Left colon (tissue), 2 donors: Measurements from ENCODE around the gene PET117. TPM values are rescaled to one million over a fixed set of nuclear protein-coding genes. Genes with fewer than 3 reads are reported as not detected.
A peak's percentile ranks its signal among the peaks of the same experiment; 100 is the strongest.
"Not testable (repeated sequence)": the region's sequence is repeated elsewhere in the genome, so short reads cannot be mapped to it uniquely, and the experiment has no call there.

Experiments used
- ATAC-seq: fragments of 200-7000 bp; cut with Tn5 transposase; one replicate; pipeline ENCODE4 v1.9.1; 2020; ENCODE audit warnings: mild to moderate bottlenecking, moderate library complexity
- DNase-seq, 2 donors: peaks; one replicate each; pipeline ENCODE4 v3.0.0-alpha.2; 2020
- intact Hi-C, 2 donors: fragments of 100-400 bp; cut with DNase I in 1 of 2; cut with micrococcal nuclease in 1 of 2; formaldehyde crosslinking; loops; one replicate each; pipeline versions ENCODE4 v1.11.2 to v1.14.0; 2022; cut with DNase I, micrococcal nuclease
- total RNA-seq, 2 donors: library from RNA; stranded (reverse); fragmentation: NEBNext Ultra II Directional; extraction: Animal tissue kit (Norgen Biotek cat#: 25700); gene quantifications; one replicate each; pipeline ENCODE4 v1.2.1, GENCODE V29; 2021
- donor health status: DM: no; HTN: no; CAD: no.
- donor health status: DM: yes; HTN: yes; CAD: no.

PET117 gene
- total RNA-seq, 2 donors from 2014 or later, result 14.8 to 16.8 TPM

GRCh38 chr20:18144541-18145099 is 7.0 kb downstream of the PET117 start:
- intact Hi-C loops, result no loop called here
- DNase-seq (no peak), ATAC-seq (peak; percentile 81)

- no peak for DNase-seq
- intact Hi-C loops, result no loop called here
- ATAC-seq, result no peak
These were observed 16.7 kb downstream of the PET117 start for GRCh38 chr20:18154342-18154741.

GRCh38 chr20:18156045-18156444 is 18.4 kb downstream of the PET117 start:
- DNase-seq (no peak), ATAC-seq (no peak)
- intact Hi-C loops, result no loop called here

GRCh38 chr20:18164356-18164755 is 26.7 kb downstream of the PET117 start:
- intact Hi-C loops, result no loop called here
- ATAC-seq (no peak), DNase-seq (no peak)

- DNase-seq, result no peak
- intact Hi-C loops, result no loop called here
- ATAC-seq, result peak; percentile 19
These were observed 27.9 kb downstream of the PET117 start for GRCh38 chr20:18165553-18165952.

GRCh38 chr20:18166241-18166881 is 28.7 kb downstream of the PET117 start:
- ATAC-seq, result peak; percentile 81
- intact Hi-C loops, result no loop called here
- DNase-seq, result peak; percentile 48 to 58

GRCh38 chr20:18166950-18167349 is 29.3 kb downstream of the PET117 start:
- DNase-seq (peak in 1 of 2 donors; percentile 7), ATAC-seq (peak; percentile 64)
- intact Hi-C loops, result no loop called here

- intact Hi-C loops, result no loop called here
- ATAC-seq, result peak; percentile 92
- DNase-seq, result peak in 1 of 2 donors; percentile 15
These were observed 34.7 kb downstream of the PET117 start for GRCh38 chr20:18172379-18172778.

GRCh38 chr20:18174906-18175683 is 37.4 kb downstream of the PET117 start:
- DNase-seq (no peak), ATAC-seq (no peak)
- intact Hi-C loops, result no loop called here

GRCh38 chr20:18176318-18176785 is 38.7 kb downstream of the PET117 start:
- intact Hi-C loops, result no loop called here
- ATAC-seq (no peak), DNase-seq (no peak)

- intact Hi-C loops, DNase-seq, ATAC-seq: not testable (repeated sequence)
These were observed 42.7 kb downstream of the PET117 start for GRCh38 chr20:18180366-18180765.

GRCh38 chr20:18180815-18181214 is 43.2 kb downstream of the PET117 start:
- ATAC-seq (peak; percentile 70), DNase-seq (no peak)
- intact Hi-C loops, result no loop called here

GRCh38 chr20:18187020-18187419 is 49.4 kb downstream of the PET117 start:
- intact Hi-C loops, result no loop called here
- no peak for ATAC-seq
- DNase-seq, result no peak

- intact Hi-C loops, result no loop called here
- DNase-seq, result no peak
- no peak for ATAC-seq
These were observed 50.8 kb downstream of the PET117 start for GRCh38 chr20:18188434-18188833.

GRCh38 chr20:18190338-18191233 is 52.9 kb downstream of the PET117 start:
- no peak for ATAC-seq
- intact Hi-C loops, result no loop called here
- DNase-seq, result no peak

- intact Hi-C loops, result no loop called here
- ATAC-seq, result peak; percentile 52
- DNase-seq, result no peak
These were observed 53.6 kb downstream of the PET117 start for GRCh38 chr20:18191306-18191705.
